GM18511 (cell line): ENCODE measurements around the gene INO80D.
"Not testable (repeated sequence)": the region's sequence is repeated elsewhere in the genome, so short reads cannot be mapped to it uniquely, and the experiment has no call there.

Source experiments
- ATAC-seq: cut with Tn5 transposase; IDR thresholded peaks from one replicate; pipeline ENCODE4 v1.9.1; 2021; ENCODE audit warnings: mild to moderate bottlenecking, moderate library complexity; ENCODE audit not compliant: unreplicated experiment

The INO80D gene

DNA sequence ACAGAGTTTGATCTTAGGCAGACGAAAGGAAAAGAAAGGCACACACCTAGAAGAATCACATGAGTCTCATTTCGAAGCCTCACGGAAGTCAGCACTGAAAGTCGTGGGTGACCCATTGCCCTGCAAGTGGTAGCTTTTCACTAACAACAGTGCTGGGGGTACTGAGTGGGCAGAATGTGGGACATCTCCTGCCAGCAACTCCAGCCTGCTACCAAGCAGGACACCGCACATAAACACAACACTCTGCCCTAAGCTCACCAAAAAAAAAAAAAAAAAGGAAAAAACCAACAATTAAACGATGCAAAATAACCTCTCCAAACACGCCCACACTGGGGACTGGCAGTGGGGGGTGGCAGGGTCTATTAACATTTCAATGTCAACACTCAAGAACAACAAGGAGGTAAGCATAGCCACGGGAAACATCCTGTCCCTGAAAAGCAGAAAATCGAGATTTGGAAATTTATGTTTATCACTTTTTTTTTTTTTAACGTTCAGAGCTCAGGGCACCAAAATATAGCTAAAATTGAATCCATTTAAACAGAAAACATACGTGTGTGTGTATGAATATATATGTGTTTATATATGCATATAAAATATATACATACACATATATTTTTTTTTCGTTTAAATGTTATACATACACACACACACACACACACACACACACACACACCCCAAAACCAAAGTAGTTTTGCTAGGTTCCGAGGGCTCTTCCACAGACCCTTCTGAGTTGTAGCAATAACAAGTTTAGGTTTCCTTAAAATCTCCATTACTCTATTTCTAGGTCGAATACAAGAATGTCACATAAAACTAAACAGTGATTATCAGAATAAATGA is 2.2 kb downstream of the INO80D start:
- no peak for ATAC-seq

- no peak for ATAC-seq
These were observed 3.6 kb downstream of the INO80D start for GRCh38 chr2:206082298-206082843.

DNA sequence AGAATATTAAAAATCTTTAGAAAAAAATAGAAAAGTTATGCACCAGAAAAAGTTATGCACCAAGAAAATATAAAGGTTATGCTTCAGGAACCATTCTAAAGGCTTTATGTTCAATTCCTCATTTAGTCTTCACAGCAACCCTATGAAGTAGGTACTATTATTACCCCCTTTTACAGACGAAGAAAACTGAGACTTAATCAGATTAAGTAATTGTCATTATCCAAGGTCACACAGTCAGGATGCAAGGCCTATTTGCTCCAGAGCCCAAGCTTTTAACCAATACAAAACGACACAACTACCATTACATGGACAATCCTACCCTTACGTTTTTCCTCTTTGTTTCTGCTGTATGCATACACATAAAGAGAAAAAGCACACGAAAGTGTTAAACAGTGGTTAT is 5.0 kb downstream of the INO80D start:
- ATAC-seq = no peak

DNA sequence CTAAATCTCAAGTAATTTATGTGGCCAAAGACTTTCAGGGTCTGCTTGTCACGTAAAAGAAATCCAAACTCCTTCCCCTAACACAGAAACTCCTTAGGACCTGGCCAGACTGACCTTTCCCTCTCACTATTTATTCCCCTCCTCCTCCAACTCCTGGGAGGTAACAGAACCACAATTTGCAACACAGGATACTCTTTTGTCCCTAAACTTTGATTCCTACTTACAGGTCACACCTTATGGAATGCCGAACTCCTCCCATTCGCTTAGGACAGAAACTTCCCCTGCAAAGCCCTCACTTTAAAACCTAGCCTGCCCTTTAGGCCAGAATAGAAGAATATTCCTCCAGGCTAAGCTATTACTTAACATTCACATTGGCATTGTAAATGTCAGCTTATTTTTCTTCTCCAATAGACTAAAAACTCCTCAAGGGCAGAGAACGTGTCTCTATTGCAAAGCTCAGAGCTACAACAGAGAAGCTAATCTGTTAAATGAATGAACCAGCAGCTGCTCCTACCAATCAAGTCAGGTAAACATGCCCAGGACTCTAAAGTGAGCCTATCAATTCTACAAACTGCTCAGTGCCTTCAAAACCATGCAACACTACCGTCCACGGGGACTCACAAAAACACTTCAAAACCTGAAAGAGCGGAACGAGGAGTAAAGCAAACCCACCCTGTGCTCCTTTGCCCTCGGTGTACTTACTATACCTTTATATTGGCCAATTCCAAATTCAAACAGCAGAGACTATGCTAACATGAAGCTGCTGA is 6.1 kb downstream of the INO80D start:
- no peak for ATAC-seq

DNA sequence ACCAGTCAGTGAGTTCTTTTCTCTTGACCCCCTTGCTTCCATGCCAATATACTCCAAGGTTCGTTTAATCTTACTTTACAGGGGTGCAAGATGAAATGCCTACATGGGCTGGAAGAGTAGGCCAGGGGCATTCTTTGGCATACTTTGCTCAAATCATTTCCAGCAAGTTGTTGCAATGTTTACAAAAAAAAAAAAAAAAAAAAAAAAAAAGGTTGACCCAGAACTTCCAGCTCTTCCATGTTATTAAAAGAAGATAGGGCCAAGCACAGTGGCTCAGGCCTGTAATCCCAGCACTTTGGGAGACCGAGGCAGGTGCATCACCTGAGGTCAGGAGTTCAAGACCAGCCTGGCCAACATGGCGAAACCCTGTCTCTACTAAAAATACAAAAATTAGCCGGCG is 8.1 kb downstream of the INO80D start:
- not testable (repeated sequence) for ATAC-seq

DNA sequence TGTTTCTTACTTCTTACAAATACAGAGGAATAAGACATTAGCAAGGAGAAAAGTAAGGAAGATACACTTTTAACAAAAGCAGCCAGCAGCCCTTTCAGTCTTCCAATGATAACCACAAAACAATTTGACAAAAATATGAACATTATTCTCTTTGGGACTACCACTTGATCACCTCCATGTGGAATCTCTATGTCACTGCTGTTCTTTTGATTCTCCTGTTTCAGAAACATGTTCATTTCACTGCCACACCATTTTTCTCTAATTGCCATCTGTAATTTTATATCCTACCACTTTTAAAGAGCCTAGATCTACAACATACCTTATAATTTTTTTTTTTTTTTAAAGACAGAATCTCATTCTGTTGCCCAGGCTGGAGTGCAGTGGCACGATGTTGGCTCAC is 10.9 kb downstream of the INO80D start:
- ATAC-seq = no peak

DNA sequence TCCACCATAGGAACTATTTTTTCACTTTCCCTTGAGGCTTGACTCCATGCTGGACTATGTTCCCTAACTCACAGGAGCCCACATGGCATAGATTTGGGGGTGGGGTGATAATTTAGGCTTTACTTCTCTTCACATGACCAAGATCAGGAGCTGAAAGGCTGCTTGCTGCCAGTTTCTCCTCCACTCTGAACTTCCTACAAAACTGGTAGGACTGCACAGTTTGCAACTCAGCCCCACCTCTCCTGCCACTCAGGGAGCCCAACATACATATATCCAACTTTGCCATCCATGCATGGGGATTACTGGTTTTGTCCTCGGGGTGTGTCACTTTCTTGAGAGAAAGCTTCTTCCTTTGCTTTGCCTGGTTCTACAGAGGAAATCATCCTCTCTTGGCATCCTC is 14.2 kb downstream of the INO80D start:
- no peak for ATAC-seq

GRCh38 chr2:206069417-206069816 is 16.6 kb downstream of the INO80D start:
- no peak for ATAC-seq

GRCh38 chr2:206068207-206068606 is 17.8 kb downstream of the INO80D start:
- ATAC-seq = no peak

GRCh38 chr2:206064077-206064476 is 21.9 kb downstream of the INO80D start:
- ATAC-seq = no peak

DNA sequence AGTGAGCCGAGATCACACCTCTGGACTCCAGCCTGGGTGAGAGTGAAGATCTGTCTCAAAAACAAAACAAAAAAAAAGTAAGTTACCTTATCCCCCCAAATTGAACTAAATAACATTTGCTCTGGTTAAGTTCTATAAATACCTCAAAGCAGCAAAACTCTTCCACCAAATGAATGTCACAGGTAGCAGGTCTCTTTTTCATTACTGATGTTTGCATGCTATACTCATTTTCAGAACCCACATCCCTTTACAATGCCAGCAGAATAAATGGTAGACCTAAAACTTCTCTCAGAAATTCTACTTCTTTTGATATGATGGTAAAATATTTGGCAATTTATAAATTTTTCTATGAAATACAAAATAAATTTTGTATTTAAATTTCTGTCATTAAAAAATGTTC is 22.3 kb downstream of the INO80D start:
- ATAC-seq = no peak

DNA sequence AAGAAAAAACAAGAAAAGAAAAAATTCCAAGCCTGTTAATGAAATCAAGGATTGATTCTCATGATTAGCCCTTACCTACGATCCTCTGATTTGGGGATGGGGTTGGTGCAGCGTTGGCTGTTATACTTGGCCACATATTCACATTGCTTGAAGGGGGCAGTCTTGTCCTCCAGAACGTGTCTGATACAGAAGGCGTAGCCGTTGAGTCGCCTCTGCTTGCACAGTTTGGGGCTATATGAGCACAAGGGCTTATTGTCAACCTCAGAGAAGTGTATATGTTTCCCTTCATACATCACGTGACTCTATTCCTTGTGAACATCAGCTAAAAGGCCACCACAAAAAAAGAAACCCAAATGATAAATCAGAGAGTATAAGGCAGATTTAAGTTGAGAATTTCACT is 23.2 kb downstream of the INO80D start:
- ATAC-seq = no peak

GRCh38 chr2:206056286-206056685 is 29.7 kb downstream of the INO80D start:
- no peak for ATAC-seq

GRCh38 chr2:206054952-206055351 is 31.0 kb downstream of the INO80D start:
- no peak for ATAC-seq

DNA sequence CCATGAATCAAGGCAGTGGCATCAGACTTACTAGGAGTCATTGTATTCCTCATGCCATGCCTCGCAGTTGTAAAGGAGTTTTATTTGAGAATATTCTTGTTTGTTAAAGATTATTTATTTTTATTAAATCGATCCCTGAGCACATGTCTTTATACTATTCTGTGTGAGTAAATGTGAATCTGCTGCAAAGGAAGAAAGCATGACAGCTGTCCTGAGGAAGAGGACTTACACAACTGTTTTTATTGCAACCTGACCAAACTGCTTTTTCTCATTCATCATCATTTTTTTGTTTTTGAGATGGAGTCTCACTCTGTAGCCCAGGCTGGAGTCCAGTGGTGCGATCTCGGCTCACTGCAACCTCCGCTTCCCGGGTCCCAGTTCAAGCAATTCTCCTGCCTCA is 34.1 kb downstream of the INO80D start:
- ATAC-seq = no peak

DNA sequence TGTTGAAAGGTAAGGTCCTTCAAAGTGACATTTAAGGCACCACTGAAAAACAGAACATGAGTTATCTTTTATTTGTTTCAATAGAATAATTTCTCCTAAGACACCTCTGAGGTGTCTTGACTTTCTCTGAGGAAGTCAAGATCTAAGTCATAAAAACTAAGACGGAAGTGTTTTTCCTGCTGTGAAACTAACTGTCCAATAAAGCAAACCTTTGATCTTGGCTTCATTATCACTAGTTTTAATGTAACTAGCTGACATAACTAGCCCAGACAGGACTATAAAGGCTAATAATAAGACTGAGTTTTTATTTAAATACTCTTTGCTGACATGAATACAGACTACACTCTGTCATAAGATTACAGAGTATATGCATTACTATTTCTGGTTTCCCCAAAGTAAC is 36.6 kb downstream of the INO80D start:
- no peak for ATAC-seq

DNA sequence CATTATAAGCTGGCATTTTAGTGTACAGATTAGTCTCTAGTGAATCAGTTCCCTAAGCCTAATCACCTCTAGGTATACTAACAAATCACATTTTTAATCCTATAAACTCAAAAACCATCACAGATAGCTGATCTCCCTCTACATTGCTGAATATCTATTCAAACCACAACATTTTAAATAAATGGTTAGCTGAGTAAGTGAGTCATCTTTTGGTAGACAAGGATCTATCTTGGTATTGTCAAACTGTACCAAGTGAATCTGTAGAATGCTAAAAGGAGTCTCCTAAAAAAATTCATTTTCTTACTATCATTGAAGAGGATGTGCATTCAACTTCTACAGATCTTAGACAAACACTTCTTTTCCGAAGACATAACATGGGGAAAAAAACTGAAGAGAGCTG is 40.7 kb downstream of the INO80D start:
- no peak for ATAC-seq

DNA sequence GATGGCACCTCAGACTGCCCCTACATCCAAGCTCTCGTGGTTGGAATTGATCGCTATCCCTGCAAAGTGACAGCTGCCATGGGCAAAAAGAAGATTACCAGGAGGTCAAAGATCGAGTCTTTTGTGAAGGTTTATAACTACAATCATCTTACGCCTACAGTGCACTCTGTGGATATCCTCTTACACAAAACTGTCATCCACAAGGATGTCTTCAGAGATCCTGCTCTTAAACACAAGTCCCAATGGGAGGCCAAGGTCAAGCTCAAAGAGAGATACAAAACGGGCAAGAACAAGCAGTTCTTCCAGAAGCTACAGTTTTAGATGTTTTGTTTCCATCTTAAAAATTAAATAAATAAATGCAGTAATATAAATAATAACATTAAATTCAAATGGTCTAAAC is 45.4 kb downstream of the INO80D start:
- no peak for ATAC-seq

GRCh38 chr2:206035393-206035792 is 50.6 kb downstream of the INO80D start:
- not testable (repeated sequence) for ATAC-seq

DNA sequence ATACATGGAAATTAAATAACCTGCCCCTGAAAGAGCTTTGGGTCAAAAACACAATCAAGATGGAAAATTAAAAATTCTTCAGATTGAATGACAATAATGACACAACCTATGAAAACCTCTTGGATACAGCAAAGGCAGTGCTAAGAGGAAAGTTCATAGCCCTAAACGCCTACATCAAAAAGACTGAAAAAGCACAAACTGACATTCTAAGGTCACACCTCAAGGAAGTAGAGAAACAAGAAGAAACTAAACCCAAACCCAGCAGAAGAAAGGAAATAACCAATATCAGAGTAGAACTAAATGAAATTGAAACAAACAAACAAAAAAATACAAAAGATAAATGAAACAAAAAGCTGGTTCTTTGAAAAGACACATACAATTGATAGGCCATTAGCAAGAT is 52.5 kb downstream of the INO80D start:
- ATAC-seq = not testable (repeated sequence)

GRCh38 chr2:206031950-206032567 is 53.9 kb downstream of the INO80D start:
- ATAC-seq = no peak
